ENCODE data around the gene ANK3. TPM values are rescaled to one million over a fixed set of nuclear protein-coding genes. Genes with fewer than 3 reads are reported as not detected.

The ANK3 gene
- 0.31 TPM for total RNA-seq (2013)
- polyA plus RNA-seq (not detected), polyA minus RNA-seq (0.08 and 0.28 TPM in 2 replicates), total RNA-seq (0.13 to 11.1 (median 0.58) reads per million in 11 experiments)

DNA sequence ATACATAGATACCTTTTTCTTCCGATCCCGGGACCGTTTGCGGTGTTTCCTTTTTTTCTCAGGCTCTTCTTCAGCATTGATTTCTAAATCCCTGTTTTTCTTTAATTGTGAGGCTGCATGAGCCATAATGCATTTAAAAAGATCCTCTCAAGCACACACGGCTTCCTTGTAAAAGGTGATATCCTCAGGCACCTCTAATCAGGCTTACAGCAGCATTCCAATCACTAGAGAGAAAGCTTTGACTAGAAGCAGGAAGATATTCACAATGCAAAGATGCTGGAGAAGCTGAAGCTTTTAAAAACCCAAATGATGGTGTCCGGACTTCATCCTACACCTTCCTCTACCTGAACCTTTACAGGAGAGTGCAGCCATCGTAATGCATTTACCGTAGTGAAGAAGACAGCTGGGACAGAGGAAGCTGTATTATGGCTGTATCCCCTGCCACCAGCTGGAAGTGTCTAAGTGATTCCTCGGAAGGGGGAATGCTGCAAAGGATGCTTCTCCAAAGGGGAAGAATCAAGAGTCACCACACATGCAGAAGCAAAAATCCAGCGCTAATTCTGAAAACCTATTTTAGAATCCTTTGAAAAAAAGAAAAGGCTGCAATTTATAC lies at the start of gene ANK3:
Gene ANK3 (minus strand): TSS at position 463 of the 613 bp plus-strand sequence. CDS start 337 bp downstream, at position 126.
- H3K27me3 Mint-ChIP-seq (ENCODE audit: low read depth in 3 of 3) = peaks cover 2 to 4% (median 2%) of the 10 kb centered on the region in 3 donors
- H3K27ac ChIP-seq (ENCODE audit: low read depth in 1 of 2, low read length in 2 of 2) = no peak within 1 kb of the TSS
- no peak for TF ChIP-seq CTCF (IDR thresholded peaks at IDR 0.05)
- no peak within 1 kb of the TSS for H3K4me3 Mint-ChIP-seq
- no peaks in the 10 kb centered on the region for H3K27me3 ChIP-seq (ENCODE audit: control insufficient read depth in 2 of 2, insufficient read depth in 2 of 2, low read length in 2 of 2)
- H3K27ac Mint-ChIP-seq = peak within 1 kb of the TSS in 1 of 7 donors; percentile 54
- no peak within 1 kb of the TSS for H3K9ac ChIP-seq (ENCODE audit: insufficient read depth, low read length, poor library complexity, severe bottlenecking)
- no peaks in the 10 kb centered on the region for H3K79me2 ChIP-seq (ENCODE audit: insufficient read depth, low read length)
- peaks cover 7% of the 10 kb centered on the region for H3K4me1 Mint-ChIP-seq
- no peak within 1 kb of the TSS for H3K4me2 ChIP-seq (replicated peaks; ENCODE audit: extremely low read depth, low read length, poor library complexity, severe bottlenecking)
- no peaks in the 10 kb centered on the region for H3K36me3 Mint-ChIP-seq
- H3K4me1 ChIP-seq (ENCODE audit: control insufficient read depth in 1 of 2, insufficient read depth in 2 of 2, low read length in 2 of 2) = peaks cover 0 to 10% of the 10 kb centered on the region in 2 donors
- intact Hi-C loops (cut with micrococcal nuclease) = no loop called here
- 95% methylated on average over 7 of the region's 10 CpGs for WGBS (ENCODE audit: insufficient coverage)
- DNase-seq = no peak
- H3K4me3 ChIP-seq (replicated peaks in 1 of 3; ENCODE audit: low read depth in 2 of 3, low read length in 3 of 3) = no peak within 1 kb of the TSS
- no peaks in the 10 kb centered on the region for H4K20me1 ChIP-seq (ENCODE audit: insufficient read depth, low read length)
- no peak within 1 kb of the TSS for H2AFZ ChIP-seq (ENCODE audit: insufficient read depth, low read depth, low read length, poor library complexity, severe bottlenecking)
- no peaks in the 10 kb centered on the region for H3K36me3 ChIP-seq (replicated peaks in 1 of 2; ENCODE audit: control insufficient read depth in 1 of 2, insufficient read depth in 2 of 2, low read length in 2 of 2)
- no peaks in the 10 kb centered on the region for H3K9me3 ChIP-seq (replicated peaks in 1 of 2; ENCODE audit: control insufficient read depth in 1 of 2, insufficient read depth in 1 of 2, low read length in 2 of 2)
- no peaks in the 10 kb centered on the region for H3K9me3 Mint-ChIP-seq

DNA sequence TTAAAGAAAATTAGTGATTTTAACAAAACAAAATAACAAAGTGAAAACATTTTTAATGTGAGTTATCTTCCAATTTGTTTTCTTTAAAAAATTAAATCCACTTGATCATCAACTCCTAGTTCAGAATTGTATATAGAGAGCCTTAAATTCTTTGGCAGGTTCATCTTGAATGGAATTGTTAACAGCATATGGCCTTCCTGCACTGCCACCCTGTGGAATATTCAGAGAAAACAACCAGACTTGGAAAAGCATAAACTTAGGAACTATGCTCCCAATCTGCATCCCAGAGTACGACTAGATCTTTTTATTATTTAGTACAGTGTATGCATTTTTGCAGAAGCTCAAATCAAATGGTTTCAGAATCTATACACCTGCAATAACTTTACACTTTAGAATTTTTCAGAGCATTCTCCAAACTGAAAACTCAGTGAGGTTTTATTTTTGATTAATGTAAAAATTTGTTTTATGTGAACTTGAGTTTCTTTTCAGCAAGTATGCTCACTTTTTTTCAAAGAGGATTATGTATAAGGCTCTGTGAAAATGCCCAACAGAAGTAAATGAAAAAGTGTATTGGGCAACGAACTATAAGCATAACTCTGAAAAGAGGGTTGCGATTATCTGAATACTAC lies 44.9 kb upstream of the ANK3 start:
- intact Hi-C loops (cut with micrococcal nuclease) = loop anchor here (10.0 kb wide), 4 partner anchors 230 to 810 kb away; no protein-coding TSS in a partner anchor
- H3K4me2 ChIP-seq (replicated peaks; ENCODE audit: extremely low read depth, low read length, poor library complexity, severe bottlenecking) = no peak overlapping the region
- no peak overlapping the region for H3K4me3 Mint-ChIP-seq
- TF ChIP-seq CTCF (IDR thresholded peaks at IDR 0.05) = peak; percentile 78
- no peak overlapping the region for H3K4me3 ChIP-seq (replicated peaks in 1 of 3; ENCODE audit: low read depth in 2 of 3, low read length in 3 of 3)
- H3K27me3 ChIP-seq (ENCODE audit: control insufficient read depth in 2 of 2, insufficient read depth in 2 of 2, low read length in 2 of 2) = no peaks in the 10 kb centered on the region
- H3K27ac Mint-ChIP-seq = no peak overlapping the region
- H3K36me3 ChIP-seq (replicated peaks in 1 of 2; ENCODE audit: control insufficient read depth in 1 of 2, insufficient read depth in 2 of 2, low read length in 2 of 2) = no peaks in the 10 kb centered on the region
- peak; percentile 4 to 17 (median 15) for DNase-seq
- no peaks in the 10 kb centered on the region for H3K9me3 Mint-ChIP-seq
- H3K9ac ChIP-seq (ENCODE audit: insufficient read depth, low read length, poor library complexity, severe bottlenecking) = no peak overlapping the region
- no peaks in the 10 kb centered on the region for H3K9me3 ChIP-seq (replicated peaks in 1 of 2; ENCODE audit: control insufficient read depth in 1 of 2, insufficient read depth in 1 of 2, low read length in 2 of 2)
- H3K36me3 Mint-ChIP-seq = no peaks in the 10 kb centered on the region
- no CpG with 5 or more reads among the region's 3 CpGs for WGBS (ENCODE audit: insufficient coverage)
- no peaks in the 10 kb centered on the region for H3K79me2 ChIP-seq (ENCODE audit: insufficient read depth, low read length)
- H3K4me1 ChIP-seq (ENCODE audit: control insufficient read depth in 1 of 2, insufficient read depth in 2 of 2, low read length in 2 of 2) = no peaks in the 10 kb centered on the region
- H4K20me1 ChIP-seq (ENCODE audit: insufficient read depth, low read length) = no peaks in the 10 kb centered on the region
- no peak overlapping the region for H2AFZ ChIP-seq (ENCODE audit: insufficient read depth, low read depth, low read length, poor library complexity, severe bottlenecking)
- no peak overlapping the region for H3K27ac ChIP-seq (ENCODE audit: low read depth in 1 of 2, low read length in 2 of 2)
- no peaks in the 10 kb centered on the region for H3K27me3 Mint-ChIP-seq (ENCODE audit: low read depth in 3 of 3)
- H3K4me1 Mint-ChIP-seq = no peaks in the 10 kb centered on the region

Data from CD14-positive monocyte (primary cell).